ENCODE data around the gene RANBP9.

Gene RANBP9

GRCh38 chr6:13711733-13712598 is at the start of gene RANBP9:
Gene RANBP9 (minus strand): TSS chr6:13711835. CDS start chr6:13711505, 330 bp downstream.
- TF ChIP-seq GATA2 (IDR thresholded peaks at IDR 0.05; ENCODE audit: low read depth, low read length), result no peak
- TF ChIP-seq GATA3 (IDR thresholded peaks at IDR 0.05; ENCODE audit: low read depth, low read length), result no peak

GRCh38 chr6:13760307-13761304 is 49.0 kb upstream of the RANBP9 start:
- TF ChIP-seq GATA2 (IDR thresholded peaks at IDR 0.05; ENCODE audit: low read depth, low read length) (no peak), GATA3 (IDR thresholded peaks at IDR 0.05; ENCODE audit: low read depth, low read length) (no peak)

GRCh38 chr6:13759025-13759424 is 47.4 kb upstream of the RANBP9 start:
- TF ChIP-seq GATA2 (IDR thresholded peaks at IDR 0.05; ENCODE audit: low read depth, low read length) (no peak), GATA3 (IDR thresholded peaks at IDR 0.05; ENCODE audit: low read depth, low read length) (no peak)

GRCh38 chr6:13754644-13755043 is 43.0 kb upstream of the RANBP9 start:
- TF ChIP-seq GATA3 (IDR thresholded peaks at IDR 0.05; ENCODE audit: low read depth, low read length) (no peak), GATA2 (IDR thresholded peaks at IDR 0.05; ENCODE audit: low read depth, low read length) (no peak)

- TF ChIP-seq GATA3 (IDR thresholded peaks at IDR 0.05; ENCODE audit: low read depth, low read length) (no peak), GATA2 (IDR thresholded peaks at IDR 0.05; ENCODE audit: low read depth, low read length) (no peak)
Measured at GRCh38 chr6:13743736-13744127, 32.1 kb upstream of the RANBP9 start.

- TF ChIP-seq GATA2 (IDR thresholded peaks at IDR 0.05; ENCODE audit: low read depth, low read length), result no peak
Measured at GRCh38 chr6:13742961-13743735, 31.5 kb upstream of the RANBP9 start.

- TF ChIP-seq GATA3 (IDR thresholded peaks at IDR 0.05; ENCODE audit: low read depth, low read length), result no peak
Measured at GRCh38 chr6:13741365-13741764, 29.7 kb upstream of the RANBP9 start.

- TF ChIP-seq GATA2 (IDR thresholded peaks at IDR 0.05; ENCODE audit: low read depth, low read length) (no peak), GATA3 (IDR thresholded peaks at IDR 0.05; ENCODE audit: low read depth, low read length) (no peak)
Measured at GRCh38 chr6:13735031-13735430, 23.4 kb upstream of the RANBP9 start.

- TF ChIP-seq GATA3 (IDR thresholded peaks at IDR 0.05; ENCODE audit: low read depth, low read length) (no peak), GATA2 (IDR thresholded peaks at IDR 0.05; ENCODE audit: low read depth, low read length) (no peak)
Measured at GRCh38 chr6:13733178-13733887, 21.7 kb upstream of the RANBP9 start.

GRCh38 chr6:13730704-13731103 is 19.1 kb upstream of the RANBP9 start:
- no peak for TF ChIP-seq GATA2 (IDR thresholded peaks at IDR 0.05; ENCODE audit: low read depth, low read length)

GRCh38 chr6:13729891-13730290 is 18.3 kb upstream of the RANBP9 start:
- TF ChIP-seq GATA2 (IDR thresholded peaks at IDR 0.05; ENCODE audit: low read depth, low read length) (no peak), GATA3 (IDR thresholded peaks at IDR 0.05; ENCODE audit: low read depth, low read length) (no peak)

- TF ChIP-seq GATA2 (IDR thresholded peaks at IDR 0.05; ENCODE audit: low read depth, low read length) (no peak), GATA3 (IDR thresholded peaks at IDR 0.05; ENCODE audit: low read depth, low read length) (no peak)
Measured at GRCh38 chr6:13725570-13725969, 13.9 kb upstream of the RANBP9 start.

GRCh38 chr6:13725052-13725451 is 13.4 kb upstream of the RANBP9 start:
- TF ChIP-seq GATA3 (IDR thresholded peaks at IDR 0.05; ENCODE audit: low read depth, low read length) (no peak), GATA2 (IDR thresholded peaks at IDR 0.05; ENCODE audit: low read depth, low read length) (no peak)

Data from SH-SY5Y (cell line).